ENCODE results near the gene PAQR7.

Gene PAQR7

GRCh38 chr1:25902462-25902861 is 27.0 kb upstream of the PAQR7 start:
- no peak for DNase-seq (ENCODE audit: low read depth in 3 of 3)

GRCh38 chr1:25900219-25900618 is 24.7 kb upstream of the PAQR7 start:
- no peak for DNase-seq (ENCODE audit: low read depth in 3 of 3)

GRCh38 chr1:25899792-25900191 is 24.3 kb upstream of the PAQR7 start:
- DNase-seq (ENCODE audit: low read depth in 3 of 3): no peak

GRCh38 chr1:25898223-25899015 is 22.9 kb upstream of the PAQR7 start:
- DNase-seq (ENCODE audit: low read depth in 3 of 3): no peak

GRCh38 chr1:25897754-25898153 is 22.2 kb upstream of the PAQR7 start:
- DNase-seq (ENCODE audit: low read depth in 3 of 3): no peak

GRCh38 chr1:25896266-25896665 is 20.8 kb upstream of the PAQR7 start:
- no peak for DNase-seq (ENCODE audit: low read depth in 3 of 3)

- DNase-seq (ENCODE audit: low read depth in 3 of 3): peak; percentile 74 to 84 (median 78)
Observed at GRCh38 chr1:25895365-25895990, 20.0 kb upstream of the PAQR7 start.

GRCh38 chr1:25893116-25893515 is 17.6 kb upstream of the PAQR7 start:
- DNase-seq (ENCODE audit: low read depth in 3 of 3): no peak

- DNase-seq (ENCODE audit: low read depth in 3 of 3): no peak
Observed at GRCh38 chr1:25891606-25892005, 16.1 kb upstream of the PAQR7 start.

- DNase-seq (ENCODE audit: low read depth in 3 of 3): no peak
Observed at GRCh38 chr1:25890239-25891034, 14.9 kb upstream of the PAQR7 start.

GRCh38 chr1:25889470-25889869 is 14.0 kb upstream of the PAQR7 start:
- DNase-seq (ENCODE audit: low read depth in 3 of 3): no peak

- DNase-seq (ENCODE audit: low read depth in 3 of 3): no peak
Observed at GRCh38 chr1:25888426-25888987, 13.0 kb upstream of the PAQR7 start.

- DNase-seq (ENCODE audit: low read depth in 3 of 3): no peak
Observed at GRCh38 chr1:25885602-25886001, 10.1 kb upstream of the PAQR7 start.

- no peak for DNase-seq (ENCODE audit: low read depth in 3 of 3)
Observed at GRCh38 chr1:25881266-25881665, 5.8 kb upstream of the PAQR7 start.

- DNase-seq (ENCODE audit: low read depth in 3 of 3): no peak
Observed at GRCh38 chr1:25880518-25880917, 5.0 kb upstream of the PAQR7 start.

GRCh38 chr1:25879675-25880074 is 4.2 kb upstream of the PAQR7 start:
- no peak for DNase-seq (ENCODE audit: low read depth in 3 of 3)

GRCh38 chr1:25878690-25879089 is 3.2 kb upstream of the PAQR7 start:
- no peak for DNase-seq (ENCODE audit: low read depth in 3 of 3)

GRCh38 chr1:25877155-25877554 is 1.6 kb upstream of the PAQR7 start:
- no peak for DNase-seq (ENCODE audit: low read depth in 3 of 3)

GRCh38 chr1:25876693-25877077 is 1.2 kb upstream of the PAQR7 start:
- no peak for DNase-seq (ENCODE audit: low read depth in 3 of 3)

- no peak for DNase-seq (ENCODE audit: low read depth in 3 of 3)
Observed at GRCh38 chr1:25875856-25876692, 566 bp upstream of the PAQR7 start.

GRCh38 chr1:25874635-25875153 is 814 bp downstream of the PAQR7 start:
- no peak for DNase-seq (ENCODE audit: low read depth in 3 of 3)
